Karpas-422 (cell line): Measurements from ENCODE around the gene NOD1. TPM values are rescaled to one million over a fixed set of nuclear protein-coding genes. Genes with fewer than 3 reads are reported as not detected.
A peak's percentile ranks its signal among the peaks of the same experiment; 100 is the strongest.
"Not testable (repeated sequence)": the region's sequence is repeated elsewhere in the genome, so short reads cannot be mapped to it uniquely, and the experiment has no call there.

ENCODE experiments used
- DNase-seq: peaks from one replicate; pipeline ENCODE4 v3.0.0-alpha.2; 2015
- H2AFZ ChIP-seq: fragments of 200-600 bp; sonication (generic); 2 replicates; pipeline ENCODE4 v1.6.1; 2014; ENCODE audit warnings: antibody characterized with exemption, low read length, mixed read lengths
- H3K27ac ChIP-seq: fragments of 200-600 bp; sonication (generic); 2 replicates; pipeline ENCODE4 v1.5.1; 2014; ENCODE audit warnings: mild to moderate bottlenecking, low read length, moderate library complexity
- H3K27me3 ChIP-seq: fragments of 200-600 bp; sonication (generic); 2 replicates; pipeline ENCODE4 v1.6.1; 2014; ENCODE audit warnings: low read length, mixed read lengths
- H3K36me3 ChIP-seq: fragments of 200-600 bp; sonication (generic); 2 replicates; pipeline ENCODE4 v1.6.1; 2014; ENCODE audit warnings: low read length, mixed read lengths; ENCODE audit not compliant: insufficient read depth
- H3K4me1 ChIP-seq: fragments of 200-600 bp; sonication (generic); 2 replicates; pipeline ENCODE4 v1.6.1; 2014; ENCODE audit warnings: mild to moderate bottlenecking, low read length, mixed read lengths
- H3K4me2 ChIP-seq: fragments of 200-600 bp; sonication (generic); 2 replicates; pipeline ENCODE4 v1.6.1; 2014; ENCODE audit warnings: low read length, low read depth, mild to moderate bottlenecking; ENCODE audit not compliant: poor library complexity, severe bottlenecking
- H3K4me3 ChIP-seq: fragments of 200-600 bp; sonication (generic); 2 replicates; pipeline ENCODE4 v1.5.1; 2014; ENCODE audit warnings: mild to moderate bottlenecking, antibody characterized with exemption, low read length, mixed read lengths
- H3K79me2 ChIP-seq: fragments of 200-600 bp; sonication (generic); 2 replicates; pipeline ENCODE4 v1.6.1; 2014; ENCODE audit warnings: mild to moderate bottlenecking, low read length, mixed read lengths
- H3K9ac ChIP-seq: fragments of 200-600 bp; sonication (generic); 2 replicates; pipeline ENCODE4 v1.6.0; 2014; ENCODE audit warnings: low read length
- H3K9me2 ChIP-seq: fragments of 200-600 bp; sonication (generic), shearing (Covaris generic); replicated peaks from 2 replicates; pipeline ENCODE4 v1.6.0; 2014; ENCODE audit warnings: mild to moderate bottlenecking, low read length, moderate library complexity; ENCODE audit not compliant: insufficient read depth
- H3K9me3 ChIP-seq: fragments of 300-700, 200-600 bp; sonication (generic); 2 replicates; pipeline ENCODE4 v1.6.1; 2014; ENCODE audit warnings: low read length, mixed read lengths
- H4K20me1 ChIP-seq: fragments of 200-600 bp; sonication (generic); 2 replicates; pipeline ENCODE4 v1.6.1; 2014; ENCODE audit warnings: mild to moderate bottlenecking, antibody characterized with exemption, low read length, low read depth; ENCODE audit not compliant: insufficient read depth
- total RNA-seq: library from RNA; depleted of rRNA; stranded (reverse); fragments of >200 nt; shearing (Covaris generic); gene quantifications from 2 replicates; pipeline ENCODE4 v1.2.3, GENCODE V29; 2014; ENCODE audit warnings: low replicate concordance

Gene NOD1
- total RNA-seq, 1 experiment from 2014 or later = 4.5 TPM

- Histone ChIP-seq H3K4me2 (no peak overlapping the region), H4K20me1 (no peaks in the 10 kb centered on the region), H3K27me3 (no peaks in the 10 kb centered on the region), H3K4me3 (no peak overlapping the region), H3K79me2 (no peaks in the 10 kb centered on the region), H3K4me1 (peaks cover 14% of the 10 kb centered on the region), H2AFZ (no peak overlapping the region), H3K9me3 (0 out of 2 replicates have a peak, but pooled peaks cover 2% of the 10 kb centered on the region), H3K36me3 (peaks cover 44% of the 10 kb centered on the region), H3K9ac (no peak overlapping the region), H3K9me2 (no peaks in the 10 kb centered on the region), H3K27ac (no peak overlapping the region)
- no peak for DNase-seq
Observed at GRCh38 chr7:30423788-30424505, 54.6 kb downstream of the NOD1 start.

GRCh38 chr7:30422922-30423321, 55.7 kb downstream of the NOD1 start:
- H3K9ac ChIP-seq = no peak overlapping the region
- no peaks in the 10 kb centered on the region for H3K79me2 ChIP-seq
- H3K4me2 ChIP-seq = no peak overlapping the region
- H3K36me3 ChIP-seq = peaks cover 40% of the 10 kb centered on the region
- no peak for DNase-seq
- H2AFZ ChIP-seq = no peak overlapping the region
- no peaks in the 10 kb centered on the region for H3K9me2 ChIP-seq
- H3K27me3 ChIP-seq = no peaks in the 10 kb centered on the region
- no peak overlapping the region for H3K27ac ChIP-seq
- 0 out of 2 replicates have a peak, but pooled peaks cover 5% of the 10 kb centered on the region for H3K4me1 ChIP-seq
- 0 out of 2 replicates have a peak, but pooled peaks cover 2% of the 10 kb centered on the region for H3K9me3 ChIP-seq
- H4K20me1 ChIP-seq = no peaks in the 10 kb centered on the region
- no peak overlapping the region for H3K4me3 ChIP-seq

GRCh38 chr7:30421647-30422196, 56.9 kb downstream of the NOD1 start:
- no peak overlapping the region for H3K27ac ChIP-seq
- no peak for DNase-seq
- no peak overlapping the region for H3K4me2 ChIP-seq
- no peaks in the 10 kb centered on the region for H3K4me1 ChIP-seq
- peaks cover 40% of the 10 kb centered on the region for H3K36me3 ChIP-seq
- H3K27me3 ChIP-seq = no peaks in the 10 kb centered on the region
- no peaks in the 10 kb centered on the region for H3K79me2 ChIP-seq
- H2AFZ ChIP-seq = no peak overlapping the region
- no peaks in the 10 kb centered on the region for H4K20me1 ChIP-seq
- no peaks in the 10 kb centered on the region for H3K9me2 ChIP-seq
- no peak overlapping the region for H3K4me3 ChIP-seq
- 0 out of 2 replicates have a peak, but pooled peaks cover 2% of the 10 kb centered on the region for H3K9me3 ChIP-seq
- H3K9ac ChIP-seq = no peak overlapping the region

GRCh38 chr7:30420662-30421061, 57.9 kb downstream of the NOD1 start:
- Histone ChIP-seq H3K9me2 (no peaks in the 10 kb centered on the region), H3K79me2 (no peaks in the 10 kb centered on the region), H4K20me1 (no peaks in the 10 kb centered on the region), H3K27me3 (no peaks in the 10 kb centered on the region), H3K4me1 (no peaks in the 10 kb centered on the region), H2AFZ (no peak overlapping the region), H3K9ac (no peak overlapping the region), H3K4me3 (no peak overlapping the region), H3K27ac (no peak overlapping the region), H3K9me3 (0 out of 2 replicates have a peak, but pooled peaks cover 2% of the 10 kb centered on the region), H3K4me2 (no peak overlapping the region), H3K36me3 (peaks cover 40% of the 10 kb centered on the region)
- no peak for DNase-seq

GRCh38 chr7:30420080-30420479, 58.5 kb downstream of the NOD1 start:
- not testable (repeated sequence) for H2AFZ ChIP-seq, H3K27ac ChIP-seq, H3K79me2 ChIP-seq, H3K4me2 ChIP-seq, H3K4me1 ChIP-seq, H3K9me2 ChIP-seq, H3K9ac ChIP-seq, H3K9me3 ChIP-seq, DNase-seq, H4K20me1 ChIP-seq, H3K4me3 ChIP-seq, H3K27me3 ChIP-seq
- H3K36me3 ChIP-seq = peaks cover 37% of the 10 kb centered on the region

- Histone ChIP-seq H3K27ac (no peak overlapping the region), H3K4me3 (no peak overlapping the region), H3K79me2 (peaks cover 31% of the 10 kb centered on the region), H2AFZ (no peak overlapping the region), H3K9ac (no peak overlapping the region), H3K9me2 (no peaks in the 10 kb centered on the region), H3K27me3 (no peaks in the 10 kb centered on the region), H3K4me1 (peaks cover 41% of the 10 kb centered on the region), H3K36me3 (peaks cover 24% of the 10 kb centered on the region), H3K9me3 (peaks cover 10% of the 10 kb centered on the region; the same call in 1 of the 2 replicates), H3K4me2 (no peak overlapping the region), H4K20me1 (no peaks in the 10 kb centered on the region)
- no peak for DNase-seq
Observed at GRCh38 chr7:30413864-30414263, 64.7 kb downstream of the NOD1 start.

- peaks cover 24% of the 10 kb centered on the region for H3K36me3 ChIP-seq
- no peaks in the 10 kb centered on the region for H3K9me2 ChIP-seq
- peaks cover 35% of the 10 kb centered on the region for H3K79me2 ChIP-seq
- peak overlapping the region; percentile 95 for H3K27ac ChIP-seq
- H3K4me1 ChIP-seq = peaks cover 50% of the 10 kb centered on the region
- peaks cover 10% of the 10 kb centered on the region; the same call in 1 of the 2 replicates for H3K9me3 ChIP-seq
- no peak overlapping the region for H3K4me3 ChIP-seq
- H4K20me1 ChIP-seq = no peaks in the 10 kb centered on the region
- H3K9ac ChIP-seq = no peak overlapping the region; the same call in 1 of the 2 replicates
- no peak overlapping the region for H2AFZ ChIP-seq
- H3K27me3 ChIP-seq = no peaks in the 10 kb centered on the region
- DNase-seq = peak; percentile 72
- H3K4me2 ChIP-seq = peak overlapping the region; percentile 70
Observed at GRCh38 chr7:30412782-30413504, 65.6 kb downstream of the NOD1 start.

- H3K4me3 ChIP-seq = peak overlapping the region; percentile 43
Observed at GRCh38 chr7:30411897-30412296, 66.7 kb downstream of the NOD1 start.

More at GRCh38 chr7:30411897-30412296, 66.7 kb downstream of the NOD1 start:
- Histone ChIP-seq H3K9me2 (no peaks in the 10 kb centered on the region), H4K20me1 (no peaks in the 10 kb centered on the region), H2AFZ (no peak overlapping the region), H3K27ac (peak overlapping the region; percentile 95), H3K27me3 (no peaks in the 10 kb centered on the region), H3K4me1 (peaks cover 51% of the 10 kb centered on the region), H3K4me2 (peak overlapping the region; percentile 70), H3K79me2 (peaks cover 35% of the 10 kb centered on the region), H3K9me3 (peaks cover 10% of the 10 kb centered on the region; the same call in 1 of the 2 replicates), H3K36me3 (peaks cover 24% of the 10 kb centered on the region), H3K9ac (peak overlapping the region; percentile 58)
- no peak for DNase-seq
